GM23338 (cell line): ENCODE results near the gene COL24A1. TPM values are rescaled to one million over a fixed set of nuclear protein-coding genes. Genes with fewer than 3 reads are reported as not detected.

Source experiments
- ATAC-seq: fragments of 200-7000 bp; cut with Tn5 transposase; 3 replicates; pipeline ENCODE4 v1.9.1; 2020
- DNase-seq: peaks from one replicate; pipeline ENCODE4 v3.0.0-alpha.2; 2015; ENCODE audit warnings: low spot score
- H2AFZ ChIP-seq: fragments of 200-600 bp; sonication (generic); 2 replicates; pipeline ENCODE4 v1.8.0; 2016; ENCODE audit warnings: antibody characterized with exemption, mild to moderate bottlenecking, moderate library complexity
- H3F3A ChIP-seq: fragments of 200-600 bp; sonication (generic); replicated peaks from 2 replicates; pipeline ENCODE4 v1.8.0; 2017; ENCODE audit warnings: antibody characterized with exemption, mixed run types, low read depth
- H3K27ac ChIP-seq: fragments of 200-600 bp; sonication (generic); 2 replicates; pipeline ENCODE4 v1.6.1; 2016; ENCODE audit warnings: low read depth
- H3K27me3 ChIP-seq: fragments of 200-600 bp; sonication (generic); 2 replicates; pipeline ENCODE4 v1.8.0; 2016; ENCODE audit warnings: mild to moderate bottlenecking, mixed run types, moderate library complexity; ENCODE audit not compliant: insufficient read depth
- H3K36me3 ChIP-seq: fragments of 200-600 bp; sonication (generic); 2 replicates; pipeline ENCODE4 v1.8.0; 2016; ENCODE audit warnings: mild to moderate bottlenecking; ENCODE audit not compliant: insufficient read depth
- H3K4me1 ChIP-seq: fragments of 200-600 bp; sonication (generic); 2 replicates; pipeline ENCODE4 v1.8.0; 2016; ENCODE audit warnings: mild to moderate bottlenecking, moderate library complexity; ENCODE audit not compliant: insufficient read depth
- H3K4me2 ChIP-seq: fragments of 200-600 bp; sonication (generic); 2 replicates; pipeline ENCODE4 v1.7.1; 2017; ENCODE audit warnings: mixed run types
- H3K4me3 ChIP-seq: fragments of 200-600 bp; sonication (generic); 2 replicates; pipeline ENCODE4 v1.6.1; 2016; ENCODE audit warnings: mixed run types
- H3K79me2 ChIP-seq: fragments of 200-600 bp; sonication (generic); replicated peaks from 2 replicates; pipeline ENCODE4 v1.8.0; 2017; ENCODE audit warnings: mild to moderate bottlenecking; ENCODE audit not compliant: insufficient read depth
- H3K9me2 ChIP-seq: fragments of 200-600 bp; sonication (generic); 2 replicates; pipeline ENCODE4 v1.8.0; 2017; ENCODE audit not compliant: insufficient read depth
- H4K20me1 ChIP-seq: fragments of 200-600 bp; sonication (generic); replicated peaks from 2 replicates; pipeline ENCODE4 v1.8.0; 2017; ENCODE audit warnings: mild to moderate bottlenecking; ENCODE audit not compliant: insufficient read depth
- H3K27ac Mint-ChIP-seq: 2 replicates; pipeline ENCODE4 v1.8.0; 2020; ENCODE audit warnings: inconsistent platforms, mild to moderate bottlenecking, moderate library complexity, mixed read lengths
- H3K27me3 Mint-ChIP-seq: 3 replicates; pipeline ENCODE4 v1.8.0; 2022; ENCODE audit warnings: low read depth, mild to moderate bottlenecking, moderate library complexity, mixed read lengths, inconsistent platforms; ENCODE audit not compliant: insufficient read depth, poor library complexity
- H3K36me3 Mint-ChIP-seq: 3 replicates; pipeline ENCODE4 v1.8.0; 2021; ENCODE audit warnings: low read depth, mild to moderate bottlenecking, inconsistent platforms, moderate library complexity, mixed read lengths
- H3K4me1 Mint-ChIP-seq: 3 replicates; pipeline ENCODE4 v1.8.0; 2020; ENCODE audit warnings: mild to moderate bottlenecking, inconsistent platforms, mixed read lengths
- H3K4me3 Mint-ChIP-seq: 3 replicates; pipeline ENCODE4 v1.8.0; 2021; ENCODE audit warnings: moderate library complexity, mild to moderate bottlenecking, inconsistent platforms, mixed read lengths
- H3K9me3 Mint-ChIP-seq: 3 replicates; pipeline ENCODE4 v1.8.0; 2020; ENCODE audit warnings: moderate library complexity, mild to moderate bottlenecking, inconsistent platforms, mixed read lengths
- CREB1 ChIP-seq: fragments of 250-450 bp; sonication (Bioruptor Pico); IDR thresholded peaks from 2 replicates; pipeline ENCODE4 v1.5.0; 2020; ENCODE audit warnings: low read depth, mild to moderate bottlenecking, moderate library complexity
- JUNB ChIP-seq: IDR thresholded peaks from one replicate; pipeline ENCODE4 v1.6.1; 2016; ENCODE audit warnings: antibody characterized with exemption; ENCODE audit not compliant: unreplicated experiment
- POLR2AphosphoS5 ChIP-seq: IDR thresholded peaks from 2 replicates; pipeline ENCODE4 v1.6.1; 2016; ENCODE audit warnings: antibody characterized with exemption, low read depth
- long read RNA-seq: library from polyadenylated mRNA; unstranded; transcript quantifications from one replicate; pipeline ENCODE4 v2.0.0, GENCODE V29; 2020; ENCODE audit not compliant: unreplicated experiment
- polyA plus RNA-seq: library from polyadenylated mRNA; unstranded; fragments of >200 nt; fragmentation: Nextera tagmentation; extraction: Ambion mirVana; gene quantifications from 2 replicates; pipeline ENCODE4 v1.2.1, GENCODE V29; 2016
- total RNA-seq: library from RNA; depleted of rRNA; stranded (reverse); fragments of >200 nt; shearing (Covaris generic); gene quantifications from 2 replicates; pipeline ENCODE4 v1.2.3, GENCODE V29; 2014; rRNA removed
- TF ChIP-seq, protein P1 (sequence below): IDR thresholded peaks from 2 replicates; pipeline ENCODE4 v1.6.1; 2016; ENCODE audit warnings: antibody characterized with exemption
- TF ChIP-seq, protein P2 (sequence below): fragments of 250-450 bp; sonication (Bioruptor Pico); IDR thresholded peaks from 2 replicates; pipeline ENCODE4 v1.5.0; 2020; ENCODE audit warnings: mild to moderate bottlenecking, moderate library complexity
- TF ChIP-seq, protein P3 (sequence below): IDR thresholded peaks from one replicate; pipeline ENCODE4 v1.6.1; 2018; ENCODE audit warnings: antibody characterized with exemption; ENCODE audit not compliant: unreplicated experiment

The COL24A1 gene
- total RNA-seq (1.3 and 2.1 TPM in 2 replicates), polyA plus RNA-seq (1.1 and 1.2 TPM in 2 replicates)
- long read RNA-seq = 0 reads

DNA sequence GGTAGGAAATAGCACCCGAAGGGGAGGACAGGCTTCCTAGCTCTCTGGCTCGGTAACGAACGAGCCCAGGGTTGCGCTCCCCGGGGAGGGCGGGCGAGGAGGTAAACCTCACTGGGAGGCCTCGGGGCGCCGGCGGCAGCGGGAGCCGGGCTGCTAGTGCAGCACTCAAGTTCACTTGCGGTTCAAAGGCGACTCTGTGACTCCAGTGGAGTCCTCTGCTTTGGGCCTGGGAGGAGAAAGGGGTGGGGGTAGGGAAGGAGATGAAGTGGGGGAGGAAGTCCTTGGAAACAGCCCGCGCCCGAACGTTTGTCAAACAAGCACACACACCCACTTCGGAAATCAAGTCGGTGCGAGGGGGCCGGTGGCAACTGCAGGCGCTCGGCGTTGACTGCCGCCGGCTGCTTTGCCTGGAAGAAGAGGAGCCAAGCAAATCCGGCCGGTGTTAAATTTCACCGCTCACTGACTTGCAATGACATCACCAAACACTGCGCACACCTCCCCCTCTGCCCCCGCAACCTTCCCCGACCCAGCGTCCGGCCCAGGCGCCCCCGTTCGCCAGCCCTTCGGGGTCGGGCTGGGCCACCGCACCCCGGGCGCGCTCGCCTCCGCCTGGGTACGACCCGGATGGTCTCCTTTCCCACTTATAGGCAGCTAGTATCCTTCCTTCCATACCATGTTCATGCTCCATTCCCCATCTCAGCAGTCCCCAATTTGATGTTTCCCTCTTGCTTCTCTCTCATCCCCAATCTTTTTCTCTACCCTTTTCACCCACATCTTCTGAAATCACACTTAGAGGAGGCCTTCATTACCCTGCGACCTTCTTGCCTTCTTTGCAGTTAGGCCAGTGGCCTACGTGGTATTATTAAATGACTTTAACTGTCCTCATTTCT lies at the start of gene COL24A1:
Gene COL24A1 (minus strand): TSS at position 207 of the 890 bp plus-strand sequence. CDS start 376 bp downstream, outside the sequence.
- Histone ChIP-seq H3K4me2 (peak within 1 kb of the TSS; percentile 95), H4K20me1 (no peaks in the 10 kb centered on the region)
- peaks cover 12% of the 10 kb centered on the region for H3K4me1 Mint-ChIP-seq

DNA sequence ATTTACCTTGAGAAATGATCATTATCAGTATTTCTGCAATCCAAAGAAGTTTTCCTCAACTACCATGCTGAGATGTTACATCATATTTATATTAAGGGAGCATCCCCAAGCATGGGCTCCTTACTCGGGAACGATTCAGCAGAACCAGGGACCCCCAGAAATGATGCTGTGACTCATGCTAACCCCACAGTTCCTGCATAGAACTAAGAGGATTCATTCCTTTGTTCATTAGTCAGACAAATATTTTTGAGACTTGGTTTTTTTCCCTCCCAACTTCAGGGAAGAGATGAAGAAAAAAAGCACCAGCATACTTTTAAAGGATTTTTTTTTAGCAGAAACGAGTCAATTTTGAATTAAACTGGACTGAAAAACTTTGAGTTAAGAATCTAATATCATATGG lies 49.2 kb upstream of the COL24A1 start:
- Mint-ChIP-seq H3K27ac (no peak overlapping the region; the same call in 1 of the 2 replicates), H3K36me3 (no peaks in the 10 kb centered on the region), H3K4me3 (no peak overlapping the region), H3K4me1 (no peaks in the 10 kb centered on the region), H3K9me3 (no peaks in the 10 kb centered on the region), H3K27me3 (no peaks in the 10 kb centered on the region)
- DNase-seq = no peak
- H3K4me2 ChIP-seq = no peak overlapping the region
- H3K27ac ChIP-seq = no peak overlapping the region
- H3F3A ChIP-seq = no peaks in the 10 kb centered on the region
- no peak overlapping the region; the same call in 1 of the 2 replicates for H2AFZ ChIP-seq
- H3K4me3 ChIP-seq = no peak overlapping the region
- no peaks in the 10 kb centered on the region for H3K79me2 ChIP-seq
- no peak for ATAC-seq
- no peaks in the 10 kb centered on the region for H4K20me1 ChIP-seq
- H3K36me3 ChIP-seq = no peaks in the 10 kb centered on the region
- no peaks in the 10 kb centered on the region for H3K27me3 ChIP-seq
- no peaks in the 10 kb centered on the region for H3K9me2 ChIP-seq
- H3K4me1 ChIP-seq = no peaks in the 10 kb centered on the region; the same call in 1 of the 2 replicates
- TF ChIP-seq, protein P1, sequence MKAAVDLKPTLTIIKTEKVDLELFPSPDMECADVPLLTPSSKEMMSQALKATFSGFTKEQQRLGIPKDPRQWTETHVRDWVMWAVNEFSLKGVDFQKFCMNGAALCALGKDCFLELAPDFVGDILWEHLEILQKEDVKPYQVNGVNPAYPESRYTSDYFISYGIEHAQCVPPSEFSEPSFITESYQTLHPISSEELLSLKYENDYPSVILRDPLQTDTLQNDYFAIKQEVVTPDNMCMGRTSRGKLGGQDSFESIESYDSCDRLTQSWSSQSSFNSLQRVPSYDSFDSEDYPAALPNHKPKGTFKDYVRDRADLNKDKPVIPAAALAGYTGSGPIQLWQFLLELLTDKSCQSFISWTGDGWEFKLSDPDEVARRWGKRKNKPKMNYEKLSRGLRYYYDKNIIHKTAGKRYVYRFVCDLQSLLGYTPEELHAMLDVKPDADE = no peak
- TF ChIP-seq, protein P2, sequence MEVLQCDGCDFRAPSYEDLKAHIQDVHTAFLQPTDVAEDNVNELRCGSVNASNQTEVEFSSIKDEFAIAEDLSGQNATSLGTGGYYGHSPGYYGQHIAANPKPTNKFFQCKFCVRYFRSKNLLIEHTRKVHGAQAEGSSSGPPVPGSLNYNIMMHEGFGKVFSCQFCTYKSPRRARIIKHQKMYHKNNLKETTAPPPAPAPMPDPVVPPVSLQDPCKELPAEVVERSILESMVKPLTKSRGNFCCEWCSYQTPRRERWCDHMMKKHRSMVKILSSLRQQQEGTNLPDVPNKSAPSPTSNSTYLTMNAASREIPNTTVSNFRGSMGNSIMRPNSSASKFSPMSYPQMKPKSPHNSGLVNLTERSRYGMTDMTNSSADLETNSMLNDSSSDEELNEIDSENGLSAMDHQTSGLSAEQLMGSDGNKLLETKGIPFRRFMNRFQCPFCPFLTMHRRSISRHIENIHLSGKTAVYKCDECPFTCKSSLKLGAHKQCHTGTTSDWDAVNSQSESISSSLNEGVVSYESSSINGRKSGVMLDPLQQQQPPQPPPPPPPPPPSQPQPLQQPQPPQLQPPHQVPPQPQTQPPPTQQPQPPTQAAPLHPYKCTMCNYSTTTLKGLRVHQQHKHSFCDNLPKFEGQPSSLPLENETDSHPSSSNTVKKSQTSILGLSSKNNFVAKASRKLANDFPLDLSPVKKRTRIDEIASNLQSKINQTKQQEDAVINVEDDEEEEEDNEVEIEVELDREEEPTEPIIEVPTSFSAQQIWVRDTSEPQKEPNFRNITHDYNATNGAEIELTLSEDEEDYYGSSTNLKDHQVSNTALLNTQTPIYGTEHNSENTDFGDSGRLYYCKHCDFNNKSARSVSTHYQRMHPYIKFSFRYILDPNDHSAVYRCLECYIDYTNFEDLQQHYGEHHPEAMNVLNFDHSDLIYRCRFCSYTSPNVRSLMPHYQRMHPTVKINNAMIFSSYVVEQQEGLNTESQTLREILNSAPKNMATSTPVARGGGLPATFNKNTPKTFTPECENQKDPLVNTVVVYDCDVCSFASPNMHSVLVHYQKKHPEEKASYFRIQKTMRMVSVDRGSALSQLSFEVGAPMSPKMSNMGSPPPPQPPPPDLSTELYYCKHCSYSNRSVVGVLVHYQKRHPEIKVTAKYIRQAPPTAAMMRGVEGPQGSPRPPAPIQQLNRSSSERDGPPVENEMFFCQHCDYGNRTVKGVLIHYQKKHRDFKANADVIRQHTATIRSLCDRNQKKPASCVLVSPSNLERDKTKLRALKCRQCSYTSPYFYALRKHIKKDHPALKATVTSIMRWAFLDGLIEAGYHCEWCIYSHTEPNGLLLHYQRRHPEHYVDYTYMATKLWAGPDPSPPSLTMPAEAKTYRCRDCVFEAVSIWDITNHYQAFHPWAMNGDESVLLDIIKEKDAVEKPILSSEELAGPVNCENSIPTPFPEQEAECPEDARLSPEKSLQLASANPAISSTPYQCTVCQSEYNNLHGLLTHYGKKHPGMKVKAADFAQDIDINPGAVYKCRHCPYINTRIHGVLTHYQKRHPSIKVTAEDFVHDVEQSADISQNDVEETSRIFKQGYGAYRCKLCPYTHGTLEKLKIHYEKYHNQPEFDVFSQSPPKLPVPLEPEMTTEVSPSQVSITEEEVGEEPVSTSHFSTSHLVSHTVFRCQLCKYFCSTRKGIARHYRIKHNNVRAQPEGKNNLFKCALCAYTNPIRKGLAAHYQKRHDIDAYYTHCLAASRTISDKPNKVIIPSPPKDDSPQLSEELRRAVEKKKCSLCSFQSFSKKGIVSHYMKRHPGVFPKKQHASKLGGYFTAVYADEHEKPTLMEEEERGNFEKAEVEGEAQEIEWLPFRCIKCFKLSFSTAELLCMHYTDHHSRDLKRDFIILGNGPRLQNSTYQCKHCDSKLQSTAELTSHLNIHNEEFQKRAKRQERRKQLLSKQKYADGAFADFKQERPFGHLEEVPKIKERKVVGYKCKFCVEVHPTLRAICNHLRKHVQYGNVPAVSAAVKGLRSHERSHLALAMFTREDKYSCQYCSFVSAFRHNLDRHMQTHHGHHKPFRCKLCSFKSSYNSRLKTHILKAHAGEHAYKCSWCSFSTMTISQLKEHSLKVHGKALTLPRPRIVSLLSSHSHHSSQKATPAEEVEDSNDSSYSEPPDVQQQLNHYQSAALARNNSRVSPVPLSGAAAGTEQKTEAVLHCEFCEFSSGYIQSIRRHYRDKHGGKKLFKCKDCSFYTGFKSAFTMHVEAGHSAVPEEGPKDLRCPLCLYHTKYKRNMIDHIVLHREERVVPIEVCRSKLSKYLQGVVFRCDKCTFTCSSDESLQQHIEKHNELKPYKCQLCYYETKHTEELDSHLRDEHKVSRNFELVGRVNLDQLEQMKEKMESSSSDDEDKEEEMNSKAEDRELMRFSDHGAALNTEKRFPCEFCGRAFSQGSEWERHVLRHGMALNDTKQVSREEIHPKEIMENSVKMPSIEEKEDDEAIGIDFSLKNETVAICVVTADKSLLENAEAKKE (CRISPR knock-in tag) = no peak
- TF ChIP-seq, protein P3, sequence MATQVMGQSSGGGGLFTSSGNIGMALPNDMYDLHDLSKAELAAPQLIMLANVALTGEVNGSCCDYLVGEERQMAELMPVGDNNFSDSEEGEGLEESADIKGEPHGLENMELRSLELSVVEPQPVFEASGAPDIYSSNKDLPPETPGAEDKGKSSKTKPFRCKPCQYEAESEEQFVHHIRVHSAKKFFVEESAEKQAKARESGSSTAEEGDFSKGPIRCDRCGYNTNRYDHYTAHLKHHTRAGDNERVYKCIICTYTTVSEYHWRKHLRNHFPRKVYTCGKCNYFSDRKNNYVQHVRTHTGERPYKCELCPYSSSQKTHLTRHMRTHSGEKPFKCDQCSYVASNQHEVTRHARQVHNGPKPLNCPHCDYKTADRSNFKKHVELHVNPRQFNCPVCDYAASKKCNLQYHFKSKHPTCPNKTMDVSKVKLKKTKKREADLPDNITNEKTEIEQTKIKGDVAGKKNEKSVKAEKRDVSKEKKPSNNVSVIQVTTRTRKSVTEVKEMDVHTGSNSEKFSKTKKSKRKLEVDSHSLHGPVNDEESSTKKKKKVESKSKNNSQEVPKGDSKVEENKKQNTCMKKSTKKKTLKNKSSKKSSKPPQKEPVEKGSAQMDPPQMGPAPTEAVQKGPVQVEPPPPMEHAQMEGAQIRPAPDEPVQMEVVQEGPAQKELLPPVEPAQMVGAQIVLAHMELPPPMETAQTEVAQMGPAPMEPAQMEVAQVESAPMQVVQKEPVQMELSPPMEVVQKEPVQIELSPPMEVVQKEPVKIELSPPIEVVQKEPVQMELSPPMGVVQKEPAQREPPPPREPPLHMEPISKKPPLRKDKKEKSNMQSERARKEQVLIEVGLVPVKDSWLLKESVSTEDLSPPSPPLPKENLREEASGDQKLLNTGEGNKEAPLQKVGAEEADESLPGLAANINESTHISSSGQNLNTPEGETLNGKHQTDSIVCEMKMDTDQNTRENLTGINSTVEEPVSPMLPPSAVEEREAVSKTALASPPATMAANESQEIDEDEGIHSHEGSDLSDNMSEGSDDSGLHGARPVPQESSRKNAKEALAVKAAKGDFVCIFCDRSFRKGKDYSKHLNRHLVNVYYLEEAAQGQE = no peak
- no peak for TF ChIP-seq POLR2AphosphoS5

More for the DNA sequence above, at the start of gene COL24A1:
- no peak within 1 kb of the TSS for H3K27ac ChIP-seq
- peak within 1 kb of the TSS; percentile 72 for H3K4me3 Mint-ChIP-seq
- H3K27me3 Mint-ChIP-seq = peaks cover 37% of the 10 kb centered on the region
- peak within 1 kb of the TSS; percentile 76 for H3K4me3 ChIP-seq
- H3K9me3 Mint-ChIP-seq = no peaks in the 10 kb centered on the region
- ATAC-seq = peak; percentile 76
- H3K4me1 ChIP-seq = peaks cover 13% of the 10 kb centered on the region
- no peaks in the 10 kb centered on the region for H3K79me2 ChIP-seq
- H3F3A ChIP-seq = peaks cover 5% of the 10 kb centered on the region; the same call in 1 of the 2 replicates
- no peaks in the 10 kb centered on the region; the same call in 1 of the 3 replicates for H3K36me3 Mint-ChIP-seq
- peak; percentile 90 for DNase-seq
- no peaks in the 10 kb centered on the region for H3K9me2 ChIP-seq
- no peaks in the 10 kb centered on the region for H3K36me3 ChIP-seq
- H2AFZ ChIP-seq = peak within 1 kb of the TSS; percentile 99
- no peak within 1 kb of the TSS for H3K27ac Mint-ChIP-seq
- peak; percentile 68 for TF ChIP-seq CREB1
- TF ChIP-seq, protein P1 = no peak
- no peak for TF ChIP-seq JUNB
- TF ChIP-seq POLR2AphosphoS5 = peak; percentile 40
- peaks cover 52% of the 10 kb centered on the region for H3K27me3 ChIP-seq
